Measurements from ENCODE around the gene HECW1.

The HECW1 gene

GRCh38 chr7:43110791-43111535, 1.5 kb upstream of the HECW1 start:
- no peak for TF ChIP-seq CTCF (IDR thresholded peaks at IDR 0.05; ENCODE audit: insufficient read depth, low read length, missing control alignments)
- POLR2A ChIA-PET: no interaction called here
- H3K4me3 ChIP-seq (ENCODE audit: low read depth, low read length): no peak overlapping the region
- no peak for DNase-seq (ENCODE audit: low read depth, low spot score)
- CTCF ChIA-PET: interaction anchor here (0.9 to 2.2 kb wide), 5 partner anchors 9 to 175 kb away, joined by 3 to 9 read pairs (median 3); no protein-coding TSS in a partner anchor

DNA sequence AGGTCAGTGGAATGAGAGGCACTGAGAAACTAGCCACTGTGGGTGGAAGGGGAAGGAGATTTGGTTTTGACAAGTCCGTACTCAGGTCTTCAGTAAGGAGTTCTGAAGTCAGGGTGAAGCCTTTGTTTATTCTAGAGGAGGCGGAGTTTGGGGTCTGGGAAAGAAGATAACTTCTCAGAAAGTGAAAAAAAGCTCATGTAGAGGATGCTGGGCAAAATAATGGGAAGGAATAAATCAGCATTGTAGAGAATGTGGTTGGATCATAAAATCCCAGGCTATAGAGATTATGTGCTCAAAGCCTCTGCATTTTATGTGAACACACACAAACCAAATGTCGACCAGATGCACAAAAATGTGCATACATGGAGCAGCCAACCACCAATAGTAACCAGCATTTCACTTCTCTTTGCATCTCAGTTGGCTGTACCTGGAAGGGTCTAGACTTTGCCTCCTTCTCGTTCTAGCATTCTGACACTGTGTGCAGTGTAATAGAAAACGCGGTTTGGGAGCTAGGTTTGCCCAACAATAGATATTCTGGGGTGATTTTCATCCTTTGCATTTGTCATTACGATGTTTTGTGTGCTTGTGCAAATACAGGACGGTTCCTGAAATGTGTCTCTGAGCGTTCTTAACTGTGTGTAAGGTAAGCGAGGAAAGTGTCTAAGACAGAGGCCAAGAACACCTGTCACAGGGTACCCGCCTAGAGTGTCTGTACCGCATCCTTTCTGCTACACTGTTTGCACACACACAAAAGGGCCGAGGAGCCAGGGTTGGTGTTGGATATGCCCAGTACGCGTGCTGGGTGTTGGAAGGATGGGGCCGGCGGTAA, 603 bp upstream of the HECW1 start:
- no peak for DNase-seq (ENCODE audit: low read depth, low spot score)
- POLR2A ChIA-PET: no interaction called here
- CTCF ChIA-PET: interaction anchor here (0.6 to 1.3 kb wide), 4 partner anchors 9 to 835 kb away, joined by 3 read pairs; no protein-coding TSS in a partner anchor
- no peak overlapping the region for H3K4me3 ChIP-seq (ENCODE audit: low read depth, low read length)
- TF ChIP-seq CTCF (IDR thresholded peaks at IDR 0.05; ENCODE audit: insufficient read depth, low read length, missing control alignments): no peak

DNA sequence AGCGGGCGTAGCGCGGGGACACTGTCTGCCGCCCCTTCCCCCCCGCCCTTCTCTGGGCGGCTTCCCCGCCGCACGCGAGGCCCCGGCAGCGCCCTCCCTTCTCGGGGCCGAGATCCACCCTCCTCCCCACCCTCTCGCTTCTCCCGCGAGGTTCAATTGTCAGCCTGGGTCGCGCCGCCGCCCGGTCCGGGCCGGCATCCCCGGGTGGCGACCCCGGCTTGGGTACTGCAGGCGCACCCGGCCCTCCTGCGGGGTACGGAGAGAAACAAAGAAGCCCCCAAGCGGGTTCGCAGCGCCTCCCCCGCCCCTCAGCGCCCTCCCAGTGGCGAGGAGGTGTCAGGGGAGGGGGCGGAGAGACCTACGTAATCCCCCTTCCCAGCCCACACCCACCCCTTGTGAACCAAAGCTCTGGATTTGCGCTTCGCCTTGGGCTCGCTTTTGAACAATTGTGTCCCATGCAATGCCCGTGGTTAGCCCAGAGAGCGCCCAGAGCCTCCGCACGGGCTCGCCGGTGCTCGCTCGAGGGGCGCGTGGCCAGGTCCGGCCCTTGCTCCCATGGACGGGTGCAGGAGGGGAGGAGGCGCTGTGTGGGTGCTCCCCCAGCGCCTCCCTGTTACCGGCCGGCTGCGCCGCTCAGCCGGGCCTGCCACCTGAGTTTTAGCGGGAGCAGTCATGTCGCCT, 634 bp downstream of the HECW1 start:
- no peak for TF ChIP-seq CTCF (IDR thresholded peaks at IDR 0.05; ENCODE audit: insufficient read depth, low read length, missing control alignments)
- no peak for DNase-seq (ENCODE audit: low read depth, low spot score)
- ChIA-PET POLR2A (interaction anchor here (0.6 to 1.1 kb wide), 2 partner anchors 26 to 166 kb away, joined by 3 read pairs; no protein-coding TSS in a partner anchor), CTCF (no interaction called here)
- H3K4me3 ChIP-seq (ENCODE audit: low read depth, low read length): peak overlapping the region; percentile 48

DNA sequence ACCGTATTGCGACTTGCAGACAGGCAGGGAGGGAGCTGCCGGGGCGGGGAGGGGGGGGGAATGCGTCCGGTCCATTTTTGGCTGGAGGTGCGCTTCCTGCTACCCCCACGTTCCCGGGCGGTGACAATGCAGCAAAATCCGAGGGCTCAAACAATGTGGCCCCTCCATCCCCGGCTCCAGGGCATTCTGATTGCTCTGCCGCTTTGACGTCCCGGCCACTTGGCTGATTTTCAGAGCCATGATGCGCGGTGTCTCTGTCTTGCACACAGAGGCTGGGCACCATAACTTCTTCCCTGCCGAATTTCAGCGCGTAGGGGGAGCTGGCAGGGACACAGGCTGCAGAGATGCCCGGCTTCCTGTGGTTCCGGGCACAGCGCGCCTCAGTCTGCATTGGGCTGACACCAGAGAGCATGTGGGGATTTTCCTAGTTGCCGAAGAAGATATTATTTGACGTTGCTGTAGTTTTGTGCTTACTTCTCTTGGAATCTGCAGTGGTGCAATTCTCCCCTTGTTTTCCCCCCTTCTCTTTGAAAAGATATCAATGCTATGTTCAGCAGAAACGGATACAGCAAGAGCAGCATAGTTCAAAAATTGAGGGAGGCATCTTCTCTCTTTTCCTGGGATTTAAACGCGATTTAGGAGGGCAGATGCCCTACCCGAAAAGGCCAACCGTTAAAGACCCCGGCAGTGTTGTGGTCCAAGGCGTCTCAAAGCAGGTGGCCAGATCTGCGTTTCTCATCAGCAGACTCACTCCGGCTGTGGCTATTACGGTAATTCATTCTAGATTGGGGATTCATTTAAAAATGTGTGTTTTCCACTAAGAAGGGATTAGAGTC, 1.4 kb downstream of the HECW1 start:
- H3K4me3 ChIP-seq (ENCODE audit: low read depth, low read length): peak overlapping the region; percentile 48
- no peak for DNase-seq (ENCODE audit: low read depth, low spot score)
- CTCF ChIA-PET: interaction anchor here (0.7 kb wide), 1 partner anchor 181 kb away, joined by 3 read pairs; no protein-coding TSS in a partner anchor
- TF ChIP-seq CTCF (IDR thresholded peaks at IDR 0.05; ENCODE audit: insufficient read depth, low read length, missing control alignments): no peak
- POLR2A ChIA-PET: interaction anchor here (0.6 to 1.1 kb wide), 2 partner anchors 25 to 167 kb away, joined by 3 read pairs; no protein-coding TSS in a partner anchor

DNA sequence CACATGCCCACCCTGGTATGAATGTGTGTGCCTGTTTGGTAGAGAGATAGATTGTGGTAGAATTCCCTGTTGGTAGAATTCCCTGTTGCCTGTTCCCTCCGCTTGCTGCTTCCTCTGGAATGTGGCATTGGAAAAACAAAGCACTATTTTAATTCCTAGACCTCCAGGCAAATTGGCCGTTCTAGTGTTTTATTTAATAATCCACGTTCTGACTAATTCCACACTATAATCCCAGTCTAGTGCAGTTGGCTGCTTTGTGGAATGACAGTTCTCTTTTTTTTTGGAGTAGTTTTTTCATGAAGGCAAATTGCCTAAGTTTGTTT, 2.0 kb downstream of the HECW1 start:
- no peak for TF ChIP-seq CTCF (IDR thresholded peaks at IDR 0.05; ENCODE audit: insufficient read depth, low read length, missing control alignments)
- DNase-seq (ENCODE audit: low read depth, low spot score): no peak
- POLR2A ChIA-PET: no interaction called here

More for the DNA sequence above, 2.0 kb downstream of the HECW1 start:
- no peak overlapping the region for H3K4me3 ChIP-seq (ENCODE audit: low read depth, low read length)
- CTCF ChIA-PET: interaction anchor here (0.6 to 0.7 kb wide), 2 partner anchors 27 to 181 kb away, joined by 3 read pairs; no protein-coding TSS in a partner anchor
